ENCODE measurements around the gene RGS7.

DNA sequence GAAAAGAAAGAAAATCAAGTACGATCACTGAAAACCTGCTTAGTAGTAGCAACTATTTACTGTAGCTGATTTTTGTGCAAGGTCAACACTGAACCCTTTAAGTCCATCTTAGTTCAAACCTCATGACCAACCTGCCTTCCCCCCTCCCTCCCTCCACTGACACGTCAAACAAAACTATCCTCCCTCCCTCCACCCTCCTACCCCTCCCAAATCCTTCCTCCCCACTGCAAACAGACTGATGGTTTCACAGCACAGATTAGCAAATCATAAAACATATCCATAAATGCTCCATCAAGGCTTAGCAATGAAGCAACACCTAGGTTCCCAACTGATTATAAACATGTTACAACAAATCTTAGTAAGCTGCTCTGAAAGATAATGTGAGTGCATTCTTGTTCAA is 580.8 kb downstream of the RGS7 start:
- TF ChIP-seq CTCF (conservative IDR thresholded peaks at IDR 0.05; ENCODE audit: low read depth, low read length) (no peak), RFX5 (IDR thresholded peaks at IDR 0.05; ENCODE audit: low read depth, low read length) (no peak), BHLHE40 (IDR thresholded peaks at IDR 0.05; ENCODE audit: low read depth, low read length) (no peak), RAD21 (IDR thresholded peaks at IDR 0.05; ENCODE audit: low read length) (no peak), SMC3 (IDR thresholded peaks at IDR 0.05; ENCODE audit: low read depth, low read length) (no peak), MXI1 (IDR thresholded peaks at IDR 0.05; ENCODE audit: borderline replicate concordance, low read depth, low read length) (no peak)

Data from IMR-90 (cell line).